Ishikawa (cell line): ENCODE measurements around the gene IFI44L.

ENCODE experiments used
- CEBPB ChIP-seq: IDR thresholded peaks from 2 replicates; pipeline ENCODE4 v1.6.1; 2012
- CREB1 ChIP-seq: IDR thresholded peaks from 2 replicates; pipeline ENCODE4 v1.6.1; 2012; ENCODE audit warnings: low read depth
- EGR1 ChIP-seq: IDR thresholded peaks from 2 replicates; pipeline ENCODE4 v1.6.1; 2012
- EP300 ChIP-seq: IDR thresholded peaks from 2 replicates; pipeline ENCODE4 v1.6.1; 2012; ENCODE audit warnings: borderline replicate concordance
- RAD21 ChIP-seq: IDR thresholded peaks from 2 replicates; pipeline ENCODE4 v1.6.1; 2012; ENCODE audit warnings: low read depth
- TEAD4 ChIP-seq: IDR thresholded peaks from 2 replicates; pipeline ENCODE4 v1.6.1; 2012
- TF ChIP-seq, protein P1 (sequence below): IDR thresholded peaks from 2 replicates; pipeline ENCODE4 v1.6.1; 2012; ENCODE audit warnings: low read depth, mild to moderate bottlenecking
- TF ChIP-seq, protein P2 (sequence below): IDR thresholded peaks from 2 replicates; pipeline ENCODE4 v1.6.1; 2012

GRCh38 chr1:78622548-78622947 lies 2.3 kb downstream of the IFI44L start:
- TF ChIP-seq, protein P1, sequence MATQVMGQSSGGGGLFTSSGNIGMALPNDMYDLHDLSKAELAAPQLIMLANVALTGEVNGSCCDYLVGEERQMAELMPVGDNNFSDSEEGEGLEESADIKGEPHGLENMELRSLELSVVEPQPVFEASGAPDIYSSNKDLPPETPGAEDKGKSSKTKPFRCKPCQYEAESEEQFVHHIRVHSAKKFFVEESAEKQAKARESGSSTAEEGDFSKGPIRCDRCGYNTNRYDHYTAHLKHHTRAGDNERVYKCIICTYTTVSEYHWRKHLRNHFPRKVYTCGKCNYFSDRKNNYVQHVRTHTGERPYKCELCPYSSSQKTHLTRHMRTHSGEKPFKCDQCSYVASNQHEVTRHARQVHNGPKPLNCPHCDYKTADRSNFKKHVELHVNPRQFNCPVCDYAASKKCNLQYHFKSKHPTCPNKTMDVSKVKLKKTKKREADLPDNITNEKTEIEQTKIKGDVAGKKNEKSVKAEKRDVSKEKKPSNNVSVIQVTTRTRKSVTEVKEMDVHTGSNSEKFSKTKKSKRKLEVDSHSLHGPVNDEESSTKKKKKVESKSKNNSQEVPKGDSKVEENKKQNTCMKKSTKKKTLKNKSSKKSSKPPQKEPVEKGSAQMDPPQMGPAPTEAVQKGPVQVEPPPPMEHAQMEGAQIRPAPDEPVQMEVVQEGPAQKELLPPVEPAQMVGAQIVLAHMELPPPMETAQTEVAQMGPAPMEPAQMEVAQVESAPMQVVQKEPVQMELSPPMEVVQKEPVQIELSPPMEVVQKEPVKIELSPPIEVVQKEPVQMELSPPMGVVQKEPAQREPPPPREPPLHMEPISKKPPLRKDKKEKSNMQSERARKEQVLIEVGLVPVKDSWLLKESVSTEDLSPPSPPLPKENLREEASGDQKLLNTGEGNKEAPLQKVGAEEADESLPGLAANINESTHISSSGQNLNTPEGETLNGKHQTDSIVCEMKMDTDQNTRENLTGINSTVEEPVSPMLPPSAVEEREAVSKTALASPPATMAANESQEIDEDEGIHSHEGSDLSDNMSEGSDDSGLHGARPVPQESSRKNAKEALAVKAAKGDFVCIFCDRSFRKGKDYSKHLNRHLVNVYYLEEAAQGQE: no peak
- no peak for TF ChIP-seq CREB1
- no peak for TF ChIP-seq CEBPB
- no peak for TF ChIP-seq RAD21
- TF ChIP-seq TEAD4: no peak
- TF ChIP-seq EGR1: no peak
- TF ChIP-seq, protein P2, sequence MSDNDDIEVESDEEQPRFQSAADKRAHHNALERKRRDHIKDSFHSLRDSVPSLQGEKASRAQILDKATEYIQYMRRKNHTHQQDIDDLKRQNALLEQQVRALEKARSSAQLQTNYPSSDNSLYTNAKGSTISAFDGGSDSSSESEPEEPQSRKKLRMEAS: no peak
- TF ChIP-seq EP300: no peak
